IMR-90 (cell line): ENCODE data around the gene ARF1. TPM values are rescaled to one million over a fixed set of nuclear protein-coding genes. Genes with fewer than 3 reads are reported as not detected.

Experiments
- ATAC-seq: fragments of 200-7000 bp; cut with Tn5 transposase; 2 replicates; pipeline ENCODE4 v1.9.1; 2020; ENCODE audit warnings: low read depth, mild to moderate bottlenecking, moderate library complexity
- BruUV-seq: library from RNA; stranded (reverse); fragments of 400-500 nt; replicated peaks from 2 replicates; lab custom pipeline; 2021; lab: Mats Ljungman, UMichigan
- CTCF ChIA-PET: fragments of 300-600 bp; formaldehyde crosslinking; extraction: SDS; loops from one replicate; lab custom pipeline; 2021; ENCODE audit warnings: antibody characterized with exemption; lab: Yijun Ruan, JAX
- POLR2A ChIA-PET: fragments of 300-600 bp; sonication (Branson Sonifier 250); formaldehyde crosslinking; loops from one replicate; lab custom pipeline; 2022; ENCODE audit warnings: antibody characterized with exemption; ENCODE audit not compliant: unreplicated experiment; lab: Charles Lee
- DNase-seq: peaks from one replicate; pipeline ENCODE4 v3.0.0; 2013
- H2AFZ ChIP-seq: replicated peaks from 2 replicates; pipeline ENCODE3; 2013; ENCODE audit warnings: low read length, mild to moderate bottlenecking; ENCODE audit not compliant: poor library complexity
- H2AK5ac ChIP-seq: 2 replicates; pipeline ENCODE4 v1.6.1; 2013; ENCODE audit warnings: low read depth, low read length, inconsistent platforms
- H2AK9ac ChIP-seq: replicated peaks from 2 replicates; pipeline ENCODE3; 2013; ENCODE audit warnings: mild to moderate bottlenecking, low read depth, low read length, moderate library complexity; ENCODE audit not compliant: poor library complexity
- H2BK120ac ChIP-seq: 2 replicates; pipeline ENCODE4 v1.6.1; 2013; ENCODE audit warnings: low read depth, low read length, inconsistent platforms
- H2BK15ac ChIP-seq: 3 replicates; pipeline ENCODE4 v1.6.1; 2013; ENCODE audit warnings: low read depth, low read length, inconsistent platforms
- H2BK20ac ChIP-seq: 2 replicates; pipeline ENCODE4 v1.6.1; 2013; ENCODE audit warnings: low read depth, mild to moderate bottlenecking, inconsistent platforms, low read length, moderate library complexity
- H2BK5ac ChIP-seq: 2 replicates; pipeline ENCODE4 v1.6.1; 2013; ENCODE audit warnings: mild to moderate bottlenecking, low read depth, low read length, inconsistent platforms; ENCODE audit not compliant: poor library complexity, severe bottlenecking
- H3K14ac ChIP-seq: replicated peaks from 2 replicates; pipeline ENCODE4 v1.6.1; 2013; ENCODE audit warnings: low read depth, low read length, inconsistent platforms
- H3K18ac ChIP-seq: 2 replicates; pipeline ENCODE4 v1.6.1; 2013; ENCODE audit warnings: low read depth, low read length, control low read depth
- H3K23ac ChIP-seq: 2 replicates; pipeline ENCODE4 v1.6.1; 2013; ENCODE audit warnings: low read depth, low read length, inconsistent platforms
- H3K27ac ChIP-seq: 2 replicates; pipeline ENCODE4 v1.5.1; 2013; ENCODE audit warnings: mild to moderate bottlenecking, control low read depth, low read length; ENCODE audit not compliant: insufficient read depth
- H3K27me3 ChIP-seq: 2 replicates; pipeline ENCODE4 v1.6.1; 2013; ENCODE audit warnings: low read length; ENCODE audit not compliant: control insufficient read depth, insufficient read depth
- H3K36me3 ChIP-seq: 2 replicates; pipeline ENCODE4 v1.6.1; 2013; ENCODE audit warnings: low read length, mixed read lengths; ENCODE audit not compliant: control insufficient read depth, insufficient read depth
- H3K4ac ChIP-seq: 2 replicates; pipeline ENCODE4 v1.6.1; 2013; ENCODE audit warnings: low read depth, low read length, inconsistent platforms
- H3K4me1 ChIP-seq: 2 replicates; pipeline ENCODE4 v1.6.1; 2013; ENCODE audit warnings: low read length, mixed read lengths; ENCODE audit not compliant: control insufficient read depth, insufficient read depth
- H3K4me2 ChIP-seq: 2 replicates; pipeline ENCODE4 v1.6.1; 2013; ENCODE audit warnings: low read depth, mild to moderate bottlenecking, control low read depth, low read length, moderate library complexity
- H3K4me3 ChIP-seq: 2 replicates; pipeline ENCODE4 v1.5.1; 2013; ENCODE audit warnings: low read depth, mild to moderate bottlenecking, control low read depth, low read length, moderate library complexity; ENCODE audit not compliant: insufficient read depth
- H3K56ac ChIP-seq: 2 replicates; pipeline ENCODE4 v1.6.1; 2013; ENCODE audit warnings: low read length, inconsistent platforms; ENCODE audit not compliant: insufficient read depth; ENCODE audit errors: extremely low read depth
- H3K79me1 ChIP-seq, 2 experiments: 2 replicates each; pipeline ENCODE4 v1.6.1; 2013; ENCODE audit warnings: low read length in 2 of 2, inconsistent platforms in 1 of 2, low read depth in 1 of 2
- H3K9ac ChIP-seq: 2 replicates; pipeline ENCODE4 v1.6.1; 2013; ENCODE audit warnings: low read depth, low read length, control low read depth
- H3K9me1 ChIP-seq: 2 replicates; pipeline ENCODE4 v1.6.1; 2013; ENCODE audit warnings: low read length, inconsistent platforms; ENCODE audit not compliant: insufficient read depth
- H3K9me3 ChIP-seq: 2 replicates; pipeline ENCODE4 v1.6.1; 2013; ENCODE audit warnings: low read length; ENCODE audit not compliant: control insufficient read depth, insufficient read depth
- H4K20me1 ChIP-seq: 2 replicates; pipeline ENCODE4 v1.6.1; 2013; ENCODE audit warnings: low read length, inconsistent platforms; ENCODE audit not compliant: insufficient read depth
- H4K5ac ChIP-seq: 2 replicates; pipeline ENCODE4 v1.6.1; 2013; ENCODE audit warnings: mild to moderate bottlenecking, low read depth, low read length, control low read depth
- H4K8ac ChIP-seq, 2 experiments: 2 replicates each; pipeline ENCODE4 v1.6.1; 2013; ENCODE audit warnings: low read depth in 2 of 2, low read length in 2 of 2, control low read depth in 1 of 2, inconsistent platforms in 1 of 2
- H4K91ac ChIP-seq: 2 replicates; pipeline ENCODE4 v1.6.1; 2013; ENCODE audit warnings: low read depth, low read length, inconsistent platforms; ENCODE audit not compliant: insufficient read depth
- BHLHE40 ChIP-seq: fragments of 150-350 bp; IDR thresholded peaks from 2 replicates; pipeline ENCODE4 v1.6.1; 2016; ENCODE audit warnings: mild to moderate bottlenecking, low read depth, low read length
- CEBPB ChIP-seq: IDR thresholded peaks from 2 replicates; pipeline ENCODE4 v1.6.1; 2012; ENCODE audit warnings: low read depth, low read length, improper control_type of control experiment
- CHD1 ChIP-seq: IDR thresholded peaks from 2 replicates; pipeline ENCODE4 v1.6.1; 2012; ENCODE audit warnings: low read depth, low read length, improper control_type of control experiment
- CTCF ChIP-seq: conservative IDR thresholded peaks from 2 replicates; pipeline ENCODE4 v1.5.1; 2012; ENCODE audit warnings: mild to moderate bottlenecking, low read depth, low read length, improper control_type of control experiment
- ELK1 ChIP-seq: fragments of 150-350 bp; IDR thresholded peaks from 2 replicates; pipeline ENCODE4 v1.6.1; 2016; ENCODE audit warnings: low read depth, mild to moderate bottlenecking, low read length, moderate library complexity, borderline replicate concordance
- FOS ChIP-seq: fragments of 150-350 bp; IDR thresholded peaks from 2 replicates; pipeline ENCODE4 v1.6.1; 2016; ENCODE audit warnings: low read depth, low read length
- MAFK ChIP-seq: IDR thresholded peaks from 2 replicates; pipeline ENCODE4 v1.6.1; 2012; ENCODE audit warnings: low read depth, low read length, improper control_type of control experiment
- MAZ ChIP-seq: IDR thresholded peaks from 2 replicates; pipeline ENCODE4 v1.6.1; 2012; ENCODE audit warnings: low read depth, mild to moderate bottlenecking, low read length, improper control_type of control experiment, moderate library complexity, borderline replicate concordance
- MXI1 ChIP-seq: IDR thresholded peaks from 2 replicates; pipeline ENCODE4 v1.6.1; 2012; ENCODE audit warnings: low read depth, mild to moderate bottlenecking, low read length, moderate library complexity, borderline replicate concordance
- NFE2L2 ChIP-seq: fragments of 150-350 bp; IDR thresholded peaks from 2 replicates; pipeline ENCODE4 v1.6.1; 2016; ENCODE audit warnings: low read depth, mild to moderate bottlenecking, low read length
- POLR2A ChIP-seq: IDR thresholded peaks from 2 replicates; pipeline ENCODE4 v1.6.1; 2012; ENCODE audit warnings: mild to moderate bottlenecking, low read depth, low read length
- RAD21 ChIP-seq: IDR thresholded peaks from 2 replicates; pipeline ENCODE4 v1.6.1; 2012; ENCODE audit warnings: low read length, improper control_type of control experiment
- RCOR1 ChIP-seq: IDR thresholded peaks from 2 replicates; pipeline ENCODE4 v1.6.1; 2012; ENCODE audit warnings: mild to moderate bottlenecking, low read length, improper control_type of control experiment; ENCODE audit not compliant: insufficient replicate concordance
- RFX5 ChIP-seq: IDR thresholded peaks from 2 replicates; pipeline ENCODE4 v1.8.0; 2012; ENCODE audit warnings: low read depth, mild to moderate bottlenecking, low read length, moderate library complexity
- SMC3 ChIP-seq: fragments of 150-350 bp; IDR thresholded peaks from 2 replicates; pipeline ENCODE4 v1.6.1; 2016; ENCODE audit warnings: low read depth, mild to moderate bottlenecking, antibody characterized with exemption, low read length, moderate library complexity
- USF2 ChIP-seq: fragments of 150-350 bp; IDR thresholded peaks from 2 replicates; pipeline ENCODE4 v1.6.1; 2017; ENCODE audit warnings: mild to moderate bottlenecking, antibody characterized with exemption, low read length, low read depth
- WGBS, 2 experiments: methylation state at CpG; one replicate each; pipeline versions ENCODE4 v1.1.5 to v1.1.7; 2013; ENCODE audit warnings: missing lambda C conversion rate in 2 of 2; ENCODE audit not compliant: insufficient read length in 1 of 2; ENCODE audit errors: extremely low coverage in 2 of 2; 5-methylcytosine and 5-hydroxymethylcytosine counted together
- dilution Hi-C: fragments of 300-500 bp; cut with HindIII; formaldehyde crosslinking; loops from one replicate; pipeline ENCODE4 v1.14.3; 2018; ENCODE audit warnings: low sequenced_read_pairs; ENCODE audit not compliant: unreplicated experiment
- in situ Hi-C: fragments of 300-500 bp; cut with MboI; formaldehyde crosslinking; loops from 3 replicates; pipeline ENCODE4 v1.14.3; 2019; ENCODE audit warnings: low sequenced_read_pairs, inconsistent platforms, mixed read lengths
- intact Hi-C: fragments of 100-400 bp; cut with micrococcal nuclease; formaldehyde crosslinking; loops from 2 replicates; pipeline ENCODE4 v1.10.0; 2022
- polyA plus RNA-seq, 3 experiments: library from polyadenylated mRNA; depleted of rRNA; stranded (reverse); fragments of >200 nt; gene quantifications; 2 replicates each; pipeline ENCODE4 v1.2.3, GENCODE V29; 2012; ENCODE audit warnings: low replicate concordance in 1 of 3
- total RNA-seq: library from RNA; depleted of rRNA; stranded (reverse); fragments of >200 nt; gene quantifications from 2 replicates; pipeline ENCODE4 v1.2.3, GENCODE V29; 2012

Gene ARF1
- total and polyA plus RNA-seq, 2 of the 4 experiments (the other 2 are of a cell fraction), result 330 to 1,100 TPM

GRCh38 chr1:228099331-228099732, 16.8 kb downstream of the ARF1 start:
- ChIA-PET POLR2A (no interaction called here), CTCF (no interaction called here)
- Histone ChIP-seq H3K23ac (no peak overlapping the region), H3K14ac (no peak overlapping the region), H3K4me1 (peaks cover 7% of the 10 kb centered on the region; the same call in 1 of the 2 replicates), H4K8ac (no peak overlapping the region), H4K91ac (no peak overlapping the region), H2BK5ac (no peak overlapping the region), H2BK15ac (no peak overlapping the region), H3K27ac (no peak overlapping the region), H2AFZ (no peak overlapping the region), H3K9me3 (peaks cover 5% of the 10 kb centered on the region; the same call in 1 of the 2 replicates), H3K79me1 (peaks cover 7 to 68% of the 10 kb centered on the region in 2 experiments; a peak in 3 of 4 replicates), H2BK120ac (no peak overlapping the region), H3K9ac (no peak overlapping the region), H3K36me3 (peaks cover 46% of the 10 kb centered on the region), H2BK20ac (no peak overlapping the region), H4K5ac (no peak overlapping the region), H2AK9ac (no peak overlapping the region), H3K56ac (no peak overlapping the region), H3K27me3 (no peaks in the 10 kb centered on the region), H3K18ac (no peak overlapping the region), H4K20me1 (peaks cover 75% of the 10 kb centered on the region), H2AK5ac (no peak overlapping the region), H3K4me2 (no peak overlapping the region), H3K9me1 (peaks cover 23% of the 10 kb centered on the region), H3K4ac (no peak overlapping the region), H3K4me3 (no peak overlapping the region)
- in situ Hi-C loops (no loop called here), dilution Hi-C loops (no loop called here), intact Hi-C loops (no loop called here)
- TF ChIP-seq RFX5 (no peak), BHLHE40 (no peak), USF2 (no peak), POLR2A (no peak), MXI1 (no peak), CTCF (no peak), MAFK (no peak), ELK1 (no peak), RCOR1 (no peak), MAZ (no peak), NFE2L2 (no peak), CHD1 (no peak), RAD21 (no peak), FOS (no peak), SMC3 (no peak), CEBPB (no peak)
- DNase-seq, result no peak
- no TSS peak for BruUV-seq
- no peak for ATAC-seq
- WGBS, 2 experiments, result 93% methylated on average over 2 of the region's 4 CpGs; no CpG with 5 or more reads in 1 of the 2 experiments
